Epithelial cell of esophagus (primary cell): ENCODE results near the gene PAX3.
A peak's percentile ranks its signal among the peaks of the same experiment; 100 is the strongest.

Experiments
- DNase-seq: peaks from one replicate; pipeline ENCODE4 v3.0.0; 2010; ENCODE audit warnings: low read depth
- H3K4me3 ChIP-seq: 2 replicates; pipeline ENCODE4 v1.5.1; 2011; ENCODE audit warnings: mild to moderate bottlenecking, low read length, control low read depth
- CTCF ChIP-seq: IDR thresholded peaks from 2 replicates; pipeline ENCODE4 v1.5.1; 2011; ENCODE audit warnings: low read depth, mild to moderate bottlenecking, low read length, control low read depth, inconsistent platforms; ENCODE audit not compliant: insufficient read depth; ENCODE audit errors: missing control alignments

Gene PAX3

GRCh38 chr2:222332116-222332515 is 33.3 kb upstream of the PAX3 start:
- TF ChIP-seq CTCF = no peak
- no peak overlapping the region for H3K4me3 ChIP-seq
- no peak for DNase-seq

GRCh38 chr2:222330910-222331309 is 32.1 kb upstream of the PAX3 start:
- TF ChIP-seq CTCF = no peak
- no peak overlapping the region for H3K4me3 ChIP-seq

GRCh38 chr2:222322236-222322635 is 23.4 kb upstream of the PAX3 start:
- H3K4me3 ChIP-seq = no peak overlapping the region
- no peak for TF ChIP-seq CTCF
- no peak for DNase-seq

More at GRCh38 chr2:222330910-222331309, 32.1 kb upstream of the PAX3 start:
- DNase-seq = no peak

- peak overlapping the region; percentile 3 for H3K4me3 ChIP-seq
Measured at GRCh38 chr2:222320436-222321395, 21.9 kb upstream of the PAX3 start.

GRCh38 chr2:222319586-222320435 is 21.0 kb upstream of the PAX3 start:
- DNase-seq = peak; percentile 42
- no peak for TF ChIP-seq CTCF
- H3K4me3 ChIP-seq = peak overlapping the region; percentile 32

More at GRCh38 chr2:222320436-222321395, 21.9 kb upstream of the PAX3 start:
- TF ChIP-seq CTCF = no peak
- DNase-seq = no peak

- peak; percentile 19 for DNase-seq
- TF ChIP-seq CTCF = no peak
- peak overlapping the region; percentile 36 for H3K4me3 ChIP-seq
Measured at GRCh38 chr2:222318712-222319585, 20.2 kb upstream of the PAX3 start.
